ENCODE data around the gene RPS6KL1. TPM values are rescaled to one million over a fixed set of nuclear protein-coding genes. Genes with fewer than 3 reads are reported as not detected.

The RPS6KL1 gene
- total RNA-seq, 1 donor from 2014 or later, result 5.8 TPM

DNA sequence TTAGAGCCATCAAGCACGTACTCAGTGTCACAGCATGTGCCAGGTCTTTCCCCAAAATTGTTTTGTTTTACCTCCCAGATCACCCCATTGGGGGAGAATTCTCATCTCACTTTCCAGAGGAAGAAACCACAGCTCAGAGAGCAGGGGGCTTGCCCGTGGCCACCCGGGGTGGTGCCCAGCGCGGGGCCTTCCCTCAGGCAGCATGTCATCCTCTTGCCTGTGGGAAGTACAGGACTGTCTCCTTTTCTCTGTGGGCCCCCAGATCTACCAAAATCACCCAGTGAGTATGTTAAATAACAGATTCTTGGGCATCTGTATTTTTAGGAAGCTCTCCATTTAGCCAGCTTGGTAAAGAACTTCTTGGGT, 5.9 kb downstream of the RPS6KL1 start:
- DNase-seq (ENCODE audit: low spot score), result no peak
- H3K4me1 Mint-ChIP-seq (ENCODE audit: low read depth), result peaks cover 12% of the 10 kb centered on the region
- no peak overlapping the region for H3K4me3 Mint-ChIP-seq (ENCODE audit: unreplicated experiment)
- H3K36me3 Mint-ChIP-seq (ENCODE audit: low read depth), result no peaks in the 10 kb centered on the region
- H3K9me3 Mint-ChIP-seq (ENCODE audit: low read depth), result no peaks in the 10 kb centered on the region
- no peak overlapping the region for H3K27ac Mint-ChIP-seq (ENCODE audit: unreplicated experiment)
- no peaks in the 10 kb centered on the region for H3K27me3 Mint-ChIP-seq (ENCODE audit: low read depth)
- TF ChIP-seq, protein P1, sequence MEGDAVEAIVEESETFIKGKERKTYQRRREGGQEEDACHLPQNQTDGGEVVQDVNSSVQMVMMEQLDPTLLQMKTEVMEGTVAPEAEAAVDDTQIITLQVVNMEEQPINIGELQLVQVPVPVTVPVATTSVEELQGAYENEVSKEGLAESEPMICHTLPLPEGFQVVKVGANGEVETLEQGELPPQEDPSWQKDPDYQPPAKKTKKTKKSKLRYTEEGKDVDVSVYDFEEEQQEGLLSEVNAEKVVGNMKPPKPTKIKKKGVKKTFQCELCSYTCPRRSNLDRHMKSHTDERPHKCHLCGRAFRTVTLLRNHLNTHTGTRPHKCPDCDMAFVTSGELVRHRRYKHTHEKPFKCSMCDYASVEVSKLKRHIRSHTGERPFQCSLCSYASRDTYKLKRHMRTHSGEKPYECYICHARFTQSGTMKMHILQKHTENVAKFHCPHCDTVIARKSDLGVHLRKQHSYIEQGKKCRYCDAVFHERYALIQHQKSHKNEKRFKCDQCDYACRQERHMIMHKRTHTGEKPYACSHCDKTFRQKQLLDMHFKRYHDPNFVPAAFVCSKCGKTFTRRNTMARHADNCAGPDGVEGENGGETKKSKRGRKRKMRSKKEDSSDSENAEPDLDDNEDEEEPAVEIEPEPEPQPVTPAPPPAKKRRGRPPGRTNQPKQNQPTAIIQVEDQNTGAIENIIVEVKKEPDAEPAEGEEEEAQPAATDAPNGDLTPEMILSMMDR (IDR thresholded peaks at IDR 0.05), result no peak

DNA sequence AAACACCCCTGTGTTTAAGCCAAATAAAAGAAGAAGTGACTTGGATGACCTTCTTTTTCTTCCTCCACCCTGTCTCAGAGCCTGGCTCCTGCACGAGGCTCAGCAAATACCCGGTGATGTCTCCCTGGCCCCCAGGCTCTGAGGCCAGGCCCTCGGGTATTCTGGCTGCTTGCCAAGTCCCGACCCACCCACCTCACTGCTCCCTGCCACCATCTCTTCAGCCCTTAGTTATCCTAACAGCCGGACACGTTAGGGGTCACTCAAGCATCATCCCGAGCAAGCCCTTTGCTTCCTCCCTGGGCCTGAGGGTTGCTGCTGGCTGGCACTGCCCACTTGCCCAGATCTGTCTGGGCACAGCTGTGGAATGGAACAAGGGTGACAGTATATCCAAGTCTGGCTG, 7.2 kb downstream of the RPS6KL1 start:
- no peak overlapping the region for H3K27ac Mint-ChIP-seq (ENCODE audit: unreplicated experiment)
- H3K4me3 Mint-ChIP-seq (ENCODE audit: unreplicated experiment), result no peak overlapping the region
- peaks cover 10% of the 10 kb centered on the region for H3K4me1 Mint-ChIP-seq (ENCODE audit: low read depth)
- no peak for DNase-seq (ENCODE audit: low spot score)
- no peaks in the 10 kb centered on the region for H3K27me3 Mint-ChIP-seq (ENCODE audit: low read depth)
- H3K9me3 Mint-ChIP-seq (ENCODE audit: low read depth), result no peaks in the 10 kb centered on the region
- no peaks in the 10 kb centered on the region for H3K36me3 Mint-ChIP-seq (ENCODE audit: low read depth)
- TF ChIP-seq, protein P1 (IDR thresholded peaks at IDR 0.05), result no peak

DNA sequence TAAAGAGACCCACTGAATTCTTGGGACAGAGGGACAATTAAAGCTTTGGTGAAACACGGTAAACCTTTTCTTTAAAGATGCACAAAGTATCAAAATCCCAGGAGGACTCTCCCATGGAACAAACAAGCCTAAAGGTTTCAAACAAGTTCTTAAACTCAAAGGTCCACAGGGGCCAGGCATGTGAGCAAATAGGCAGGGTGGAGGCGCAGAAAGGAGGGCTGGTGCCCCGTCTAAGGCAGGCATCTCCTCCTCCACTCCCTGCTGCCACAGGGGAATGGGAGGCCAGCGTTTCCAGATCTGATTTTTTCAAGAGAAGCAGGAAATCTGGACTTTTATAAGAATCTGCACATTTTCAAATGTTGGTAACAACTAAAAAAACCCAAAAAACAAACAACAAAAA, 7.6 kb downstream of the RPS6KL1 start:
- TF ChIP-seq, protein P1 (IDR thresholded peaks at IDR 0.05), result no peak
- no peaks in the 10 kb centered on the region for H3K27me3 Mint-ChIP-seq (ENCODE audit: low read depth)
- H3K36me3 Mint-ChIP-seq (ENCODE audit: low read depth), result no peaks in the 10 kb centered on the region
- H3K9me3 Mint-ChIP-seq (ENCODE audit: low read depth), result no peaks in the 10 kb centered on the region
- no peak overlapping the region for H3K4me3 Mint-ChIP-seq (ENCODE audit: unreplicated experiment)
- DNase-seq (ENCODE audit: low spot score), result no peak
- H3K27ac Mint-ChIP-seq (ENCODE audit: unreplicated experiment), result no peak overlapping the region
- H3K4me1 Mint-ChIP-seq (ENCODE audit: low read depth), result peaks cover 10% of the 10 kb centered on the region

DNA sequence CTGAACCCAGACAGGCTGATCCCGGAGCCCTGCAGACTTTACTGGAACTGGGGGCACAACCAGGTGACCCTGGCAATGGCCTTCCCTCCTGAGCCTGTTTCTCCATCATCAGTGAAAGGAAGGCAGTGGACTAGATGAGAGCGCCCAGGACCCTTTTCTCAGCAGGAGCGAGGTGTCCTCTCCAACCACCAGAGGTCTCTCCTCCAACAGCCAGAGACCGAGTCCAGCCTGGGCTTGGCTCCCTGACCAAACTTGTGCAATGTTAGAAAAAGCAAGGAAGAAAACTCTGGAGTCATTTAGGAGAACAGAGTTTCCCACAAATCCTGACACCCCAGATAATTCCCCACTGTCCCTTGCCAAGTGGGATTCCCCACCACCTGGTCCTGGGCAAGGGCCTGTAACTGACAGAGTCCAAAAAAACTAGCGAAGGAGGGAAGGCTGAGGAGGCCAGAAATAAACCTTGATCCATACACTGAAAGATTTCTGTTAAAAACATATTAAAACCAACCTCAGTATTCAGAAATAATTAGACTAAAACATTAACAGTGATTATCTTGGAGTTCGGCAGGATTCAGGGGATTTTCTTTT, 9.0 kb downstream of the RPS6KL1 start:
- Mint-ChIP-seq H3K4me1 (ENCODE audit: low read depth) (peaks cover 10% of the 10 kb centered on the region), H3K36me3 (ENCODE audit: low read depth) (no peaks in the 10 kb centered on the region), H3K4me3 (ENCODE audit: unreplicated experiment) (no peak overlapping the region), H3K27ac (ENCODE audit: unreplicated experiment) (peak overlapping the region; percentile 24), H3K9me3 (ENCODE audit: low read depth) (no peaks in the 10 kb centered on the region), H3K27me3 (ENCODE audit: low read depth) (no peaks in the 10 kb centered on the region)
- DNase-seq (ENCODE audit: low spot score), result no peak
- TF ChIP-seq, protein P1 (IDR thresholded peaks at IDR 0.05), result peak; percentile 87

DNA sequence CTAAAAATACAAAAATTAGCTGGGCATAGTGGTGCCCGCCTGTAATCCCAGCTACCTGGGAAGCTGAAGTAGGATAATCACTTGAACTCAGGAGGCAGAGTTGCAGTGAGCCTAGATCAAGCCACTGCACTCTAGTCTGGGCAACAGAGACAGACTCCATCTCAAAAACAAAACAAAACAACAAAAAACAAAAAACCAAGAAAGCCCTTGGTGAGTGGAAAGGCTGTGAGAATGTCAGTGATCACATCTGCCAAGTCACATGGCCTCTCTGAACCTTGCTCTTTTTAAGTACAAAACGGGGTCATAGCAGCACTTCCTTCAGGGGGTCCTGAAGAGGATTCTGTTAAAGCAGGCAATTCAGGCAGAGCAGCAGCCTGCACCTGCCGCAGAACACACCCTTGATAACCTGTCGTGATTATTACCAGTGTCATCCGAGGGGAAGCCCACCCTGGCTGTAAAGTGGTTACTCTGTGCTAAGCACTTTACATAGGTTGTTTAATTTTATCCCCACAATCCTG, 9.6 kb downstream of the RPS6KL1 start:
- Mint-ChIP-seq H3K27me3 (ENCODE audit: low read depth) (no peaks in the 10 kb centered on the region), H3K4me1 (ENCODE audit: low read depth) (peaks cover 10% of the 10 kb centered on the region), H3K9me3 (ENCODE audit: low read depth) (no peaks in the 10 kb centered on the region)

More for the DNA sequence above, 9.6 kb downstream of the RPS6KL1 start:
- no peak for DNase-seq (ENCODE audit: low spot score)
- H3K4me3 Mint-ChIP-seq (ENCODE audit: unreplicated experiment), result no peak overlapping the region
- TF ChIP-seq, protein P1 (IDR thresholded peaks at IDR 0.05), result no peak
- H3K36me3 Mint-ChIP-seq (ENCODE audit: low read depth), result no peaks in the 10 kb centered on the region
- no peak overlapping the region for H3K27ac Mint-ChIP-seq (ENCODE audit: unreplicated experiment)

All from chondrocyte (in vitro differentiated cells).